HG03432 (cell line): ENCODE measurements around the gene KLHL17.
"Not testable (repeated sequence)": the region's sequence is repeated elsewhere in the genome, so short reads cannot be mapped to it uniquely, and the experiment has no call there.

ENCODE experiments used
- ATAC-seq: cut with Tn5 transposase; IDR thresholded peaks from one replicate; pipeline ENCODE4 v1.9.1; 2021; ENCODE audit warnings: mild to moderate bottlenecking, moderate library complexity; ENCODE audit not compliant: unreplicated experiment

The KLHL17 gene

DNA sequence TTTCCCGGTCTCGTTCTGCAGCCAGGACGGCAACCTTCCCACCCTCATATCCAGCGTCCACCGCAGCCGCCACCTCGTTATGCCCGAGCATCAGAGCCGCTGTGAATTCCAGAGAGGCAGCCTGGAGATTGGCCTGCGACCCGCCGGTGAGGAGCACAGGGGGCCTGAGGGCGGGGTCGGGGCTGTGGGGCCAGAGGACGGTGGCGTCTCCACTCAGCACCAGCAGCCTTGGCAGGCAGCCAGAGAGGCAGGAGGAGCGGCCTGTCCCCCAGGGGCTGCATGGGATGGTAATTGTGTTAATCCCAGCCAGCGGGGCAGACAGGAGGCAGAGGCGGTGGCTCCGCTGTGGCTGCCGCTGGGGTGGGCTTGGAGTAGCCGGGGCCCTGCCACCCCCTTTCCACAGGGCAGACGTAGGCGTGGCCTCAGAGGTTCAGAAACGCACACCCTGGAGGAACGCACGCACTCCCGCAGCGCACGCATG, 24.6 kb upstream of the KLHL17 start:
- no peak for ATAC-seq

DNA sequence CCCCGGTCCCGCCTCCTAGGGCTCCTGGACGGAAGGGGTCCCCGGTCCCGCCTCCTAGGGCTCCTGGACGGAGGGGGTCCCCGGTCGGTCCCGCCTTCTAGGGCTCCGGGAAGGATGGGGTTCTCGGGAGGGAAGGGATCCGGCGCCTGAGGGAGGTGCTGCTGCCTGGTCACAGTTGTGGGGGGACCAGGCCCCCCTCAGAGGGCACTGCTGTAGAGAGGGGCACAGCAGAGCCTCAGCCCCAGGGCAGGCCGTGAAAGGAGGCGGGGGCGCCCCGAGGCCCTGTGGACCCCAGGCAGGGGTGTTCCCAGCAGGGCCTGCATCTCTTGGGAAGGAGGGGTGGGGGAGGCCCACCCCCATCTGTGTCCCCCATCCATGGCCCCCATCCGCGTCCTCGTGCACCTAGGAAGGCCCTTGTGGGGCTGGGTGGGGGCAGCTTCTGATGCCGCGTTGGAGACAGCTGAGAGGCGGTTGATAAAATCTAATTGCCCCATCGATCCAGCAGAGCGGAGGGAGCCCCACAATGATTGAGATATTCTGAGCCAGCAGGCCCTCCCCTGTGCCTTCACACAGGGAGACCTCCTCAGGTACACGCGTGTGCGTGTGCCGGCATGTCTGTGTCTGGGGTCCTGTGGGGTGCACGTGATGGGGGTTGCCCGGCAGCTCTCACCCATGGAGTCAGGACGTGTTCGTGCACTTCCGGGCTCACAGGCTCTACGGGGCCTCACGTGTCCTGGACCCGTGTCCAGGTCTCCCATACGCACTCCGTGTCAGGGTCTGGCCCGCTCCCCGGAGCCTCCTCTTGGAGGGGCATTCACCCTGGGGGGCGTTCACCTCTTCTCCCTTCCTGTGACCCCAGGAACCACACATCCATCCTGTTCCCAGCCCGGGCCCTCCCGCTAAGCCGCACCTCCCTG, 23.8 kb upstream of the KLHL17 start:
- ATAC-seq: no peak

DNA sequence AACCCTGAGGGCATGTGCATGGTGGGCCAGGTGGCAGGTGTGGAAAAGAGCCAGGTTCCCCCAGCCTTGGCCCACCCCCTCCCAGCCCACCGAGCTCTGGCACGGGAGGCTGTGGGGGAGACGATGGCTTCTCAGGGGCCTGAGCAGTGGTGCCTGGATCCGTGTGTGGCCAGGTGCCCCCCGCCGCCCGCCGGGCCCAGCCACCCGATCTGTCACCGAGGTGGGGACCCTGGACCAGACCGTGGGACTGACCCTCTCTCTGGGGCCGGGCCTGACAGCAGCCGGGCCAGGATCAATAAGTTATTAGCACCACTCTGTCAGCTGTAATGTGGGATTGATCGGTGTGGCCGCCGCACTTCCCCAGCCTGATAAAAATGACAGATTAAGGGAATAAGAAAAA, 22.9 kb upstream of the KLHL17 start:
- no peak for ATAC-seq

DNA sequence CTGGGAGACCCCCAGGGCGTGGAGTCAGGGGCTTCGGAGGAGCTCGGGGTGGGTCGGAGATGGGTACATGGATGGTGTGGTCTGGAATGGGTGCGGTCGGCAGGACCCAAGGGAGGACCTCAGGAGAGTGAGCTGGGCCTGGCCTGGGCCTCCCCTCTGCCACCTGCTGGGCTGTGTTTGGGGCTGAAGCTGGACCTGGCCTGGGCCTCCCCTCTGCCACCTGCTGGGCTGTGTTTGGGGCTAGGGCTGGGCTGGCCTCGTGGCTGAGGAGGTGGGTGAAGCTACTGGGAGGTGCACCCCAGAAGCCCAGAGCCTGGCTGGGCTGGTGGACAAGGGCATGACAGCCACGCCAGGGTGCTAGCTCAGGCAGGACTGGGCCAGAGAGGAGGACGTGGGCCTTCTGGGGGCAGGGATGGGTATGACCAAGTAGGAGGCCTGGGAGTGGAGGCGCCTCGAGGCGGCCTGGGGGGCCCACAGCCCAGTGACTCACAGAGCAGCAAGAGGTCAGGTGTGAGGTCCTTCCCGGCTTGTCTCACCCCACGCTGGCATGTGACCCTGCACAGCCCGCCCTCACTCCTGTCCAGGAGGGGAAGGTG, 22.2 kb upstream of the KLHL17 start:
- ATAC-seq: no peak

DNA sequence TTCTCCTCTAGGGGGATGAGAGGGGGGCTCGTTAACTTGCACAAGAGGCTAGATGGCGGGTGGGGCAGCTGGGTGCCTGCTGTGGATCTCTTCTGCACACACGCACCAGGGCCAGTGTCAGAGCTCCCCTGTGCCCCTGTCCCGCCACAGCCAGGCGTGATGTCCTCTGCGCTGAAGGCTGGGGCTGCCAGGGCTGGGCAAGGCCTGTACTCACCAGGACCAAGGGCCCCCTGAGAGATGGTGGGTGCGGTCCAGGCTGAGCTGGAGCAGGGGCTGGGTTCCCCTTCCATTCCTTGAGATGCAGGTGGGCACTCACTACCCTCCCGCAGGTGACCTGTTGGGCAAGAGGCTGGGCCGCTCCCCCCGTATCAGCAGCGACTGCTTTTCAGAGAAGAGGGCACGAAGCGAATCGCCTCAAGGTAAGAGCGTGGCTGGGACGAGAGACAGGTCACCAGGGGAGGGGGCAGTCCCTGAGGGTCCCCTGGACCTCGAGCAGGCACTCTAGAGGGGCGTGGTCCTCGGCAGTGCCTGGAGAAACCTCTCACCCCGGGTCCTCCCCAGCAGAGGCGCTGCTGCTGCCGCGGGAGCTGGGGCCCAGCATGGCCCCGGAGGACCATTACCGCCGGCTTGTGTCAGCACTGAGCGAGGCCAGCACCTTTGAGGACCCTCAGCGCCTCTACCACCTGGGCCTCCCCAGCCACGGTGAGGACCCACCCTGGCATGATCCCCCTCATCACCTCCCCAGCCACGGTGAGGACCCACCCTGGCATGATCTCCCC, 21.5 kb upstream of the KLHL17 start:
- ATAC-seq: no peak

DNA sequence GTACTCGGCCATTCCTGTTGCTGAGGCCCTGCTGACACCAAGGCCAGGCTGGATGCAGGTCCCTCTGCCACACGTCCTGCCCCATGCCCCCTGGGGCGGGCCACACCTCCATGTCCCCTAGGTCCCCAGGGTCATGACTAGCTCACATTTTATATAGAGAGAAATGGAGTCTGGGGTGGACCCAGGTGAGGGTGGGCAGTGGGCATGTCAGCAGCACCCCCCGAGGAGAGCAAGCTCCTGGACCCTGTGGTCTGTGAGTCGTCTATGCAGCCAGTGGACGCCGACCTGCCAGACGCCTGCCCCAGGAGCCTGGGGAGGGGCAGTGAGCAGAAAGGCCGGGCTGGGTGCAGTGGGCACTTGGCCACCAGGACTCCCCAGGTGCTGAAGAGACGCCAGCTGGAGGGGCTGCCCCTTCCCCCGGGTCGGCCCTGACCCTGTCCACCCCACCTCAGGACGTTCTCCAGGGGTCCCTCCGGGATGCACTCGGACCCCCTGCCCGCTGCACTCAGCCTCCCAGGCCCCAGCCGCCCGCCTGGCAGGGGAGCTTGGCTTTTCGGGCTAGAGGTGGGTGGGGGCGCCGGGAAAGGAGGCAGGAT, 20.8 kb upstream of the KLHL17 start:
- no peak for ATAC-seq

DNA sequence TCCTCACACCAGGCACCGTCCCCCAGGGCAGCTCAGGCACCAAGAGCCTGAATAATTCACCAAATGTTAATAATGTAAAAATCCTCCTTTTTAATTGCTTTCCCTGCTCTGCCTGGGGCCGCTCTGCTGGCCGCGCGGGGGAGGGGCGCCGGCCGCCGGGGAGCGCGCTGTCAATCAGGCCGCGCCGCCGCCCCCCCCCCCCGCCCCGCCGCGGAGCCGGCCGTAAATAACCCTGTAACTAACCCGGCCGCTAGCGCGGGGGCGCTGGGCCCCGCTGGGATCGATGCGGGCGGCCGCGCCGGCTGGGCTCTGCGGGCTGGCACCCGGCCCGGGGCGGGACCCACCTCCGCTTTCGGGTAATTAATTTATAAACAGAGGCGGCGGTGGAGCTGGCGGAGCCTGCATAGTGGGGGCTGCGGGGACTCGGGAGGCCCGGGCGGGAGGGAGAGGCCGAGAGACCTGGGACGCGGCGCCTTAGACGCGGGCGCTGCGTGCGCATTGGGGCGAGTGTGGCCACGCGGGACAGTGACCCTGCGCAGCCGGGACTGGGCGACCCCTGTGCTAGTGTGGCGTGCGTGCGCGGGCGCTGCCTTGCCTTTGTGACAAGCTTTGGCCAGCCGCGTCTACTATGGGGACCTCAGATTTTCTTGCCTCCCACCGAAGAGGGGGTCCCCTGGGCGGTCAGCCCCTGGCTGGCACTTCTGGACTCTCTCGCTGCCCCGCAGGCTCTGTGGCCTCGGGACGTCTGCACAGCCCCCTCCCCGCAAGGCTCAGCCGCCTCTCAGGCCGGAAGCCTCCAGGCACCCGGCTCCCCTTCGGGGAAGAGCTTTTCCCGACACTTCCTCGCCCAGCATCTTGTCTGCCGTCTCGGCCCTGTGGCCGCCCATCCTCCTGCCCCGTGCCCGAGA, 20.0 kb upstream of the KLHL17 start:
- no peak for ATAC-seq

DNA sequence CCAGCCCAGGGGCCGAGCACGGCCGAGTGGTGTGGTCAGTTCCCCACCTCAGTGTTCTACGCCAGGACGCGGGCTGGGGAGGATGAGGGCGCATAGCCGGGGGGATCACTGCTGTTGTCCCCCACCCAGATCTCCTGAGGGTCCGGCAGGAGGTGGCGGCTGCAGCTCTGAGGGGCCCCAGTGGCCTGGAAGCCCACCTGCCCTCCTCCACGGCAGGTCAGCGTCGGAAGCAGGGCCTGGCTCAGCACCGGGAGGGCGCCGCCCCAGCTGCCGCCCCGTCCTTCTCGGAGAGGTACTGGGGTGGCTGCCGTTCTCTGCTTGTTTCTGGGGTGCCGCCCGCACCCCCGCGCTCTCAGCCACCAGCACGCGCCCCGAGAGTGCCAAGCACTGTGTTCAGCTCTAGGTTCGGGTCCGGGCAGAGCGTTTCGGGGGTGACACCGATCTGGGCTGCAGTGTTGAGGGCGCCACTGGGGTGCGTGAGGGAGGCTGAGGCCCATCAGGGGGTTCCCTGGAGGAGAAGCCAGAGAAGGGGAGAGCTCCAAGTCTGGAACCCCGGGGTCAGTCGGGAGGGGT, 19.3 kb upstream of the KLHL17 start:
- ATAC-seq: no peak

DNA sequence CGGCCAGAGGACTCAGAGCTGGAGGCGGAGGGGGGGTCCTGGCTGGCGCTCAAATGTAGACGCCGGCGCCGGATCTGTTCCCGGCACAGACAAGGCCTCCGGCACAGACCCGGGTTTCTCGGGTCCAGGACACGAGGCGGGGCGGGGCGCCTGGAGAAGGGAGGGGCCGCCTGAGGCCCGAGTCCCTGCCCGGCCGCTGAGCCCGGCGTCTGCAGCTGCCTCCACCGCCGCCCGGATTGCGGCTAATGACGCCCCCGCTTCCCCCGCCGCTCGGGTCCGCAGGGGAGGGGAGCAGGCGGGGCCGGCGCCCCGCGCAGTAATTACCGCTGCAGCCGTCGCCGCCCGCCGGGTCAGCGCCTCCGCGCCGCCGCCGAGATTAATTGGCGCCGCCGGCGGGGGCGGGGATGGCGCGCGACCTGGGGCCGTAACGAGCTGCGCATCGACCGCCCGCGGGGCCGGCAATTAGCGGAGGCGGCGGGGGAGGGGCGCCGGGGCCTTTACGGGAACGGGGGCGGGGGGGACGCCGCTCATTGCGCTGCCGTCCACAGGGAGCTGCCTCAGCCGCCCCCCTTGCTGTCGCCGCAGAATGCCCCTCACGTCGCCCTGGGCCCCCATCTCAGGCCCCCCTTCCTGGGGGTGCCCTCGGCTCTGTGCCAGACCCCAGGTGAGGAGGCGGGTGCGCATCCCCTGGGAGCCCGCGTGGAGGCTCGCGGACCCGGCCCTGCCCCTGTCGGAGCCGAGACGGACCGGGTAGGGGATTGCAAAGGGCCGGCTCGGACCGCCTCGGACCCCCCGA, 18.6 kb upstream of the KLHL17 start:
- no peak for ATAC-seq

DNA sequence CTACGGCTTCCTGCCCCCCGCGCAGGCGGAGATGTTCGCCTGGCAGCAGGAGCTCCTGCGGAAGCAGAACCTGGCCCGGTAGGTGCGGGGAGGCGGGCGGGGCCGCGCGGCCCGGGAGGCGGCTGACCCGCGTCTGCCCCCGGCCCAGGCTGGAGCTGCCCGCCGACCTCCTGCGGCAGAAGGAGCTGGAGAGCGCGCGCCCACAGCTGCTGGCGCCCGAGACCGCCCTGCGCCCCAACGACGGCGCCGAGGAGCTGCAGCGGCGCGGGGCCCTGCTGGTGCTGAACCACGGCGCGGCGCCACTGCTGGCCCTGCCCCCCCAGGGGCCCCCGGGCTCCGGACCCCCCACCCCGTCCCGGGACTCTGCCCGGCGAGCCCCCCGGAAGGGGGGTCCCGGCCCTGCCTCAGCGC, 18.0 kb upstream of the KLHL17 start:
- ATAC-seq: no peak

DNA sequence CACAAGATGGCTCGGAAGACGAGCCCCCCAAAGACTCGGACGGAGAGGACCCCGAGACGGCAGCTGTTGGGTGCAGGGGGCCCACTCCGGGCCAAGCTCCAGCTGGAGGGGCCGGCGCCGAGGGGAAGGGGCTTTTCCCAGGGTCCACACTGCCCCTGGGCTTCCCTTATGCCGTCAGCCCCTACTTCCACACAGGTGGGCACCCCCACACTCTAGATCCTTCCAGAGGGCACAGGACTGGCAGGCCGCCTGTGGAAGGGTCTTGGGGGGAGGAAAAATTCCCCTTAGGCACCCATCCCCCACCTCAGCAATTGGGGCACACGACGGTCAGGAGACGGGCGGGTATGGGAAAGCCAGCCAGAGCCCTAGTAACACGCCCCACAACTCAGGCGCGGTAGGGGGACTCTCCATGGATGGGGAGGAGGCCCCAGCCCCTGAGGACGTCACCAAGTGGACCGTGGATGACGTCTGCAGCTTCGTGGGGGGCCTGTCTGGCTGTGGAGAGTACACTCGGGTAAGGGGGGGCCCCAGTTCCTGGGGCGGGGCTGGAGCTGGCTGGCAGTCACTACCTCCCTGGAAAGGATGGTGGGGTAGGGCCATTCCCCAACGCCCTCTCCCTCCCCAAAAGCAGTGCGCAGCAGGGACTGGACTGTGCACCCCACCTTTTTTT, 17.4 kb upstream of the KLHL17 start:
- ATAC-seq: no peak

DNA sequence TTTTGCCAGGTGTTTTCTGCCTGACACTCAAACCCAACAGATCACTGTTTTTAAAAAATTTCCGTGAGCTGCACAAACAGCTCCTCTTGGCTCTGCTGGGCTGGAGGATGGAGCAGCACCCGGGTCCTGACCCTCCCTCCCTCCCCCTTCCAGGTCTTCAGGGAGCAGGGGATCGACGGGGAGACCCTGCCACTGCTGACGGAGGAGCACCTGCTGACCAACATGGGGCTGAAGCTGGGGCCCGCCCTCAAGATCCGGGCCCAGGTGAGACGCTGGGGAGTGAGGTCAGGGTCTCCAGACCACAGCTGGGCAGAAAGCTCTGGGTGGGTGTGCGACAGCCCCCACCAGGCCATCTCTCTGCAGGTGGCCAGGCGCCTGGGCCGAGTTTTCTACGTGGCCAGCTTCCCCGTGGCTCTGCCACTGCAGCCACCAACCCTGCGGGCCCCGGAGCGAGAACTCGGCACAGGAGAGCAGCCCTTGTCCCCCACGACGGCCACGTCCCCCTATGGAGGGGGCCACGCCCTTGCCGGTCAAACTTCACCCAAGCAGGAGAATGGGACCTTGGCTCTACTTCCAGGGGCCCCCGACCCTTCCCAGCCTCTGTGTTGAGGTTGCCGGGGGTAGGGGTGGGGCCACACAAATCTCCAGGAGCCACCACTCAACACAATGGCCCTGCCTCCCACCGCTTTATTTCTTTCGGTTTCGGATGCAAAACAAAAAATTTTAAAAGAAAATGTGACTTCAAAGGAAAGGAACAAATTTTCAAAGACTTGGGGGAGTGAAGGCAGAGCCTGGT, 16.6 kb upstream of the KLHL17 start:
- no peak for ATAC-seq

DNA sequence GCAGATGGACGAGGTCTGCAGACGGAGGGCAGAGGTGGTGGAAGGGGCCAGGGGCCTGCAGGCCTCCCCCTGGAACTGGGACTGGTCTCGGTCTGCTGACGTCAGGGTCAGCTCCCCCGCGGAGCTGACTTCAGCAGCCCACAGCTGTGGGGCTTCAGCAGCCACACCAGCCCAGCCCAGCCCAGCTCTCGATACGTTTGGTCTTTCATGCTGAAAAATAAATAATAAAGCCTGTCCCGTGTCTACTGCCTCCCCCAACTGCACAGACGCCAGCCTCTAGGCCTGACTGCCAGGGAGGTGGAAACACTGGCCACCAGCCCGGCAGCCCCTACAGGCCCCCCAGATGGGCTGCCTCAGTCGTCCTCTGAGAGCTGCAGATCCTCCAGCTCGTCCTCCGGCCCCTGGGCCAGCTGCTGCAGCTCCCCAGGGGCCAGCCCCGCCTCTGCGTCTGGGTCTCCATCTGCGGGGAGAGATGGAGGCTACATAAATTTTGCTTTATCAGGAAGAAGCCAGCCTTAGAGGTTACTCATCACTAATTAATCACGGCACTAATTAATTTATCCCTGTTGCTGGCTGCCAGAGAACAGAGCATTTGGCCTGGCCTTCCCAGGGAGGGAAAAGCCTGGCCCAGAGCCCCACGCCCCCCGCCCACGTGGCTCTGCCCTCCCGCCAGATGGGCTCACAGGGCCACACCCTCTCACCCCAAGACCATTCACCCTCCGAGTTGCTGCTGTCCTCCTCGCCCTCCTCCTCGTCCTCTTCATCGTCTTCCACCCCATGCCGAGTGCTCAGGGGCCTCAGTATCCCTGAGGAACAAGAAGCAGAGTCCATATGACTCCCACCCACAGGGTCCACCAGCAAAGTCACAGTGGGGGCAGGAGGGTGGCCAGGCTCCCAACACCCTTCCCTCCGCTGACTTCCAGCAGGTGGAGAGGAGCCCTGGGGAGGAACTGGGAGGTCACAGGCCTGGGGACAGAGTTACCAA, 15.8 kb upstream of the KLHL17 start:
- no peak for ATAC-seq

DNA sequence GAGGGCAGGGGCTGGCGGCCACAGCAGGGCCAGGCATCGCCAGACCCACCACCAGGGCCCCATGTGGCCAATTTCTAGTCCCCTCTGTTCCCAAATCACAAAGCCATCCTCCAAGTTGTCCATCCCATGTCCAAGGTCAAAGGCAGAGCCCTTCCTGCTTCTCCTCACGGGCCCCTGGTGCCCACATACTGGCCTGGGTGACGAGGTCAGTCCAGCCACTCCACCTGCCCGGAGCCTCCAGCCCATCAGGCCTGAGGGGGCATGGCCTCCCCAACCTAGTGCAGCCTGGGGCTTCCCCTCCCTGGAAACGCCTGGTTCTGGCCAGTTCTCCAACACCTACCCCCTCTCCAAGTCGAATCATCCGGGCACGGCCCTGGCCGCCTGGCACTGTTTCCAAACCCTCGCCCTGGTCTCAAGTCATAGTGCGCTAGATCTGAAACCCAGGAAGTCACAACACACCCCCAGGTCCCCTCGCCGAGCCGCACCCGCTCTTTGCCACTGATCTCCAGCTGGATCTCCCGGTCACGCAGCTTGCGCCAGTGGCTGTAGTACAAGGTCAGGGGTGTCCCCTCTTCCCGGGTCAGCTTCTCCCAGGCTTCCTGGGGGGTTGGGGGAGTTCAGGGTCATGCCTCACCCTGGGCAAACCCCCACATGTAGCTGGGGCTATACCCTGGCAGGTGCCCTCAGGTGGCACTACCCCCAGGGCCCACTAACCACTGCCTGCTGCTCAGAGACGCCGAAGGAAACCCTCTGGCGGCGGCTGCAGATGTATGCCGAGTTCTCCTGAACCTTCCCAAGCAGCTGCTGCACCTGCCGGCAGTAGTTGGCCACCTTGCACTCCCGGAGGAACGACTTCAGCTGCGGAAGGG, 14.5 kb upstream of the KLHL17 start:
- no peak for ATAC-seq

DNA sequence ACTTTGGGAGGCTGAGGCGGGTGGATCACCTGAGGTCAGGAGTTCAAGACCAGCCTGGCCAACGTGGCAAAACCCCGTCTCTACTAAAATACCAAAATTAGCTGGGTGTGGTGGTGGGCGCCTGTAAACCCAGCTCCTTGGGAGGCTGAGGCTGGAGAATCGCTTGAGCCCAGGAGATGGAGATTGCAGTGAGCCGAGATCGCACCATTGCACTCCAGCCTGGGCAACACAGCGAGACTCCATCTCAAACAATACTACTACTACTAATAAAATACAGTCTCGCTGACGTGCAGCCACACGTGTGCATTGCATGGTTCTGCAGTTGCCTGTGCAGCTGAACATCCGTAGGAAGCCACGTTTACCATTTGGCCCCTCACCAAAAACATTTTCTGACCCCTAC, 13.6 kb upstream of the KLHL17 start:
- ATAC-seq: not testable (repeated sequence)

DNA sequence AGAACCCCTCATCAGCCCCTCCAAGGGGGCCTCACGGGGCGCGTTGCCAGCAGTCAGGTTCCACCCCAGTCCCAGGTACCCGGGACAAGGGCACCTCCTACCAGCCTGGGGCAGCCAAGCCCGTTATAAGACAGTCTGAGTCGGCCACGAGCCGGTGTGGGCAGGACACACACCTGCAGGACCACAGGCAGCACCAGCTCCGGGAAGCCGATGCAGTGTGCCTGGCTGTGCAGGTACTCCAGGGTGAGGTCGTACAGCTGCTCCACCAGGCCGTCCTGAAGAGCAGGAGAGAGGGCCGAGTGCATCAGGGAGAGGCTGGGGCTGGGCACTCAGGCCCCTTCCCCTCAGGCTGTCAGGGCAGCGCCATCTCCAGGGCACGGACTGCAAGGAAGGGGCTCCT, 12.4 kb upstream of the KLHL17 start:
- ATAC-seq: no peak
